ENCODE measurements around the gene KIAA1671. TPM values are rescaled to one million over a fixed set of nuclear protein-coding genes. Genes with fewer than 3 reads are reported as not detected.

Gene KIAA1671
- total RNA-seq, 1 donor from 2014 or later = 40.7 TPM

DNA sequence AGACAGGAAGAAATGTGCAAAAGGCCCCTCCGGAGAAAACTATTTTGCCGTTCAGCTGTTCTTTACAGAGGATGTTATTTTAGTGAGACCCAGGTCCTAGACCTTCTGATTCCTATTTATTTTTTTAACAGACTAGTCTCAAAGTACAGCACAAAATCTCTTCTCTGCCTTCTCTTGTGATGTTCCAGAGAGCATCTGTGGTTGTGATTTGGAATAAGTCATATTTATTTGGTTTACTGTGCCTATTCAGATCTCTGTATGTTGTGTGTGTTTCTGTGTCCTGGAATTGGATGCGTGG is 26.1 kb upstream of the KIAA1671 start:
- intact Hi-C loops (cut with DNase I) = no loop called here
- Histone ChIP-seq H3K27me3 (ENCODE audit: low read depth) (no peaks in the 10 kb centered on the region), H3K4me1 (no peaks in the 10 kb centered on the region), H3K9me3 (no peaks in the 10 kb centered on the region), H3K27ac (no peak overlapping the region), H3K4me3 (no peak overlapping the region), H3K36me3 (no peaks in the 10 kb centered on the region)
- TF ChIP-seq, protein P1, sequence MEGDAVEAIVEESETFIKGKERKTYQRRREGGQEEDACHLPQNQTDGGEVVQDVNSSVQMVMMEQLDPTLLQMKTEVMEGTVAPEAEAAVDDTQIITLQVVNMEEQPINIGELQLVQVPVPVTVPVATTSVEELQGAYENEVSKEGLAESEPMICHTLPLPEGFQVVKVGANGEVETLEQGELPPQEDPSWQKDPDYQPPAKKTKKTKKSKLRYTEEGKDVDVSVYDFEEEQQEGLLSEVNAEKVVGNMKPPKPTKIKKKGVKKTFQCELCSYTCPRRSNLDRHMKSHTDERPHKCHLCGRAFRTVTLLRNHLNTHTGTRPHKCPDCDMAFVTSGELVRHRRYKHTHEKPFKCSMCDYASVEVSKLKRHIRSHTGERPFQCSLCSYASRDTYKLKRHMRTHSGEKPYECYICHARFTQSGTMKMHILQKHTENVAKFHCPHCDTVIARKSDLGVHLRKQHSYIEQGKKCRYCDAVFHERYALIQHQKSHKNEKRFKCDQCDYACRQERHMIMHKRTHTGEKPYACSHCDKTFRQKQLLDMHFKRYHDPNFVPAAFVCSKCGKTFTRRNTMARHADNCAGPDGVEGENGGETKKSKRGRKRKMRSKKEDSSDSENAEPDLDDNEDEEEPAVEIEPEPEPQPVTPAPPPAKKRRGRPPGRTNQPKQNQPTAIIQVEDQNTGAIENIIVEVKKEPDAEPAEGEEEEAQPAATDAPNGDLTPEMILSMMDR (IDR thresholded peaks at IDR 0.05) = no peak
- ATAC-seq (no peak), DNase-seq (no peak)

- intact Hi-C loops (cut with DNase I) = no loop called here
- H3K4me3 ChIP-seq = no peak overlapping the region
- ATAC-seq (no peak), DNase-seq (no peak)
- H3K9me3 ChIP-seq = no peaks in the 10 kb centered on the region
- H3K27me3 ChIP-seq (ENCODE audit: low read depth) = no peaks in the 10 kb centered on the region
- H3K36me3 ChIP-seq = no peaks in the 10 kb centered on the region
- no peak overlapping the region for H3K27ac ChIP-seq
- TF ChIP-seq, protein P1 (IDR thresholded peaks at IDR 0.05) = no peak
- no peaks in the 10 kb centered on the region for H3K4me1 ChIP-seq
These were observed 25.5 kb upstream of the KIAA1671 start for GRCh38 chr22:24926849-24927579.

- no peak for ATAC-seq
- intact Hi-C loops (cut with DNase I) = no loop called here
- Histone ChIP-seq H3K27me3 (ENCODE audit: low read depth) (no peaks in the 10 kb centered on the region), H3K36me3 (no peaks in the 10 kb centered on the region), H3K9me3 (no peaks in the 10 kb centered on the region), H3K27ac (no peak overlapping the region), H3K4me1 (no peaks in the 10 kb centered on the region), H3K4me3 (no peak overlapping the region)
- DNase-seq = no peak
- TF ChIP-seq, protein P1 (IDR thresholded peaks at IDR 0.05) = no peak
These were observed 24.2 kb upstream of the KIAA1671 start for GRCh38 chr22:24928322-24928721.

- ATAC-seq = no peak
- intact Hi-C loops (cut with DNase I) = no loop called here
- Histone ChIP-seq H3K27me3 (ENCODE audit: low read depth) (no peaks in the 10 kb centered on the region), H3K4me1 (no peaks in the 10 kb centered on the region), H3K4me3 (no peak overlapping the region), H3K27ac (no peak overlapping the region), H3K9me3 (no peaks in the 10 kb centered on the region), H3K36me3 (no peaks in the 10 kb centered on the region)
- DNase-seq = no peak
- TF ChIP-seq, protein P1 (IDR thresholded peaks at IDR 0.05) = no peak
These were observed 21.8 kb upstream of the KIAA1671 start for GRCh38 chr22:24930678-24931077.

DNA sequence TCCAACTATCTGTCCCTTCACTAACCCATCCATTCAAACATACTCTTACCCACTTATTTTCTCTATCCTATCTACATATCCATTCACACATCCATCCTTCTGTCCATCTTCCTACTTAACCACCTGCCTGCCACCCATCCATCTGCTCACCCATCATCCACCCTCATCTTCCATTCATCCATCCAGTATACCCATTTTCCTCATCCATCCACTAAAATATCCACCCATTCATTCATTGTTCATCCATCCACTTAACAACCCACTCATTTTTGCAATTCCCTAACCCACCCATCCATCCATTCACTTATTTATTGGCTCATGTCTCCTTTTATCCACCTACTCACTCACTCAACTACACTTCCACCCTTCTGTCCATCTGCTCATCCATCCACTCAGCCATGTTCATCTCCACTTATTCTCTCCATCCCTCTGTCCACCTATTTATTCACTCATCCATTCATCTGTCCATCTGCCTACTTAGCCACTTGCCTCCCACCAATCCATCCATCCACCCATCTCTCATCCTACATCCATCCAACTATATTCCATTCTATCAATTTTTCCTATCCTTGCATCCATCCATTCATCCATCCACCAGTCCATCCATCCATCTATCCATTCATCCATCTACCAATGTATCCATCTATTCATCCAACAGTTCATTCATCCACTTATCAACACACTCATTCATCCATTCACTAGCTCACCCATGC is 16.6 kb upstream of the KIAA1671 start:
- TF ChIP-seq, protein P1 (IDR thresholded peaks at IDR 0.05) = no peak
- Histone ChIP-seq H3K27ac (no peak overlapping the region), H3K27me3 (ENCODE audit: low read depth) (no peaks in the 10 kb centered on the region), H3K9me3 (no peaks in the 10 kb centered on the region), H3K4me1 (no peaks in the 10 kb centered on the region), H3K4me3 (no peak overlapping the region), H3K36me3 (no peaks in the 10 kb centered on the region)
- DNase-seq (no peak), ATAC-seq (no peak)
- intact Hi-C loops (cut with DNase I) = no loop called here

All from lower lobe of right lung (tissue), 2 donors.